Ovary (tissue), 3 donors: ENCODE results near the gene THBS4.

Source experiments
- CTCF ChIP-seq, 3 donors: fragments of 450-650 bp in 2 of 3; fragments of 200-600 bp in 1 of 3; IDR thresholded peaks; one replicate each; pipeline versions ENCODE4 v1.5.1 to v1.8.0; 2016 to 2022; ENCODE audit warnings: antibody characterized with exemption in 3 of 3, mild to moderate bottlenecking in 1 of 3
- EP300 ChIP-seq: sonication (generic); formaldehyde crosslinking; IDR thresholded peaks from one replicate; pipeline ENCODE4 v1.6.1; 2017; ENCODE audit warnings: antibody characterized with exemption
- POLR2A ChIP-seq: fragments of 450-650 bp; IDR thresholded peaks from one replicate; pipeline ENCODE4 v1.6.1; 2017; ENCODE audit warnings: antibody characterized with exemption, mild to moderate bottlenecking, moderate library complexity
- donor health status: DM: no; HTN: no; CAD: no.

GRCh38 chr5:80092486-80093107, 57.4 kb downstream of the THBS4 start:
- TF ChIP-seq CTCF (IDR thresholded peaks at IDR 0.05) (no peak), EP300 (no peak), POLR2A (no peak)
